ENCODE measurements around the gene MYO1H.

Gene MYO1H

DNA sequence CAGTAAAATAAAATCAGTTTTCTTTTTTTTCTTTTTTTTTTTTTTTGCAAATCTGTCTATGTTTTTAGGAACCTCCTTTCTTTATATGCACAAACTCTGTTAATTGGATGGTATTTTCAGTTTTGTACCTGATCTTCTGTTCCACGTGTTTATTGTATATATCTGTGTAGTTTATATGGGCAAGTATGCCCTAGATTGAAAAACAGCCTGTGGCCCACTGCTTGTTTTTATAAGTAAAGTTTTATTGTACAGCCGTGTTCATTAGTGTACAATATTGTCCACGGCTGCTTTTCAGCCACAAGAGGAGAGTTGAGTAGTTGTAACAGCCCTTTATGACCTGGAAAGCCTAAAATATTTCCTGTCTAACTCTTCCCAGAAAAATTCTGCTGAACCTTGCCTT lies 18.7 kb upstream of the MYO1H start:
- Mint-ChIP-seq H3K27me3 (no peaks in the 10 kb centered on the region), H3K27ac (no peak overlapping the region), H3K4me3 (no peak overlapping the region), H3K9me3 (no peaks in the 10 kb centered on the region), H3K4me1 (ENCODE audit: low read depth) (no peaks in the 10 kb centered on the region), H3K36me3 (ENCODE audit: low read depth) (no peaks in the 10 kb centered on the region)
- intact Hi-C loops (cut with micrococcal nuclease) = no loop called here

DNA sequence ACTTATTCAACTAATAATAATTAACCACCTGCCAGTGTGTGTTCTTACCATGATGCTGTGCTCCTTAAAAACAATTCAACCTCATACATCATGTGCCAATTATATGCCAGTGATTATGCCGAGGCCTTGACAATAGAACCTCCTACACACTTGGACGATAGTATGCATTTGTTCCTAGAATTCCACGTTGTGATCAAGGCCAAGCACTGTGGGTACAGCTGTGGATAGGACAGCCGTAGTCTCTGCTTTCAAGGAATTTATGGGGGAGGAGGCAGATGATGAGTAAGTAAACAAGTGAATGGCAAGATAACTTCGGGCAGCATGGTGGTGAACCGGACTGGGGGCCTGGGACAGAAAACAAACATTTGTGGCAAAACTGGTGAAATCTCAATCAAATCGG lies 18.0 kb upstream of the MYO1H start:
- Mint-ChIP-seq H3K4me1 (ENCODE audit: low read depth) (no peaks in the 10 kb centered on the region), H3K27me3 (no peaks in the 10 kb centered on the region), H3K27ac (no peak overlapping the region), H3K9me3 (no peaks in the 10 kb centered on the region), H3K36me3 (ENCODE audit: low read depth) (no peaks in the 10 kb centered on the region), H3K4me3 (no peak overlapping the region)
- intact Hi-C loops (cut with micrococcal nuclease) = no loop called here

DNA sequence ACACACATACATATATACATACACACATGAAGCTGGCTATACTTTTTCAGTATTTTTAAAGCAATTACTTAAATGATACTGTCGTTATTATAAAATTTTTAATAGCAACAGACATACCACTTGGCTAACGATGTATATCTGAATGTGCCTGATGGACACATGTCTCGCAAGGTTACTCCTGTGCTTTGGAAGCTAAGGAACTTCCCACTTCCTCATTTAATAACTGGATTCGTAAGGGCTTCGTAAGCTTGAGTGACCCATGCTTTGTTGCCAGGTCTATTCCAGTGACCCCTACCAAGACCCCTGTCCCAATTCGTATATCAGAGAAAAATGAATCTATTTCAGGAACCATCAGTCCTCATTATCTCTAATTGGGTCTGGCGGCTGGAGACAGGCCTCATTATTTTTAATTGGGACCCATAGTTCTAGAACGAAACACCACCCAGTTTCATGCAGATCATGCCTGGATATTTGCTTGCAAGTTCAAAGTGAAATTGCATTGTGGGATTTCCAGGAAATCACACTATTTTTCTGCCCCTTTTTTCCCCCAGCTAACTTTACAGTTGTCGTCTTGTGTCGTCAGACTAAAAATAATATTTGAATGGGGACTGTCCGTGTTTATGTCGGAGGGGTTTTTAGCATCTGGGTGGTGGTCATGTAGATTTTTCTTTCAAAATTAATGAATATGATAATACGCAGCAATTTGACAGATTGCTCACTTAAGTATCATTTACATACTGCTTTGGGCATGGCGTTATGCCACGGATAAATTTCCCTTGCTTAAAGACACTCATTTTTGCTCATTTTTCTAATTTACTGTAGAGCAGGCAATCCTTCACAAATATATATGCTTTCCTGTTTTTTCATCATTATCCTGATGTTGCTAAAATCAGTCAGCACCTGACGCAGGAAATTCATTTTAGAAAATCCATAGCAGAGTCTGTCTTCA lies 17.1 kb upstream of the MYO1H start:
- Mint-ChIP-seq H3K27me3 (no peaks in the 10 kb centered on the region), H3K36me3 (ENCODE audit: low read depth) (no peaks in the 10 kb centered on the region), H3K9me3 (no peaks in the 10 kb centered on the region), H3K4me1 (ENCODE audit: low read depth) (no peaks in the 10 kb centered on the region), H3K4me3 (no peak overlapping the region), H3K27ac (no peak overlapping the region)
- intact Hi-C loops (cut with micrococcal nuclease) = no loop called here

DNA sequence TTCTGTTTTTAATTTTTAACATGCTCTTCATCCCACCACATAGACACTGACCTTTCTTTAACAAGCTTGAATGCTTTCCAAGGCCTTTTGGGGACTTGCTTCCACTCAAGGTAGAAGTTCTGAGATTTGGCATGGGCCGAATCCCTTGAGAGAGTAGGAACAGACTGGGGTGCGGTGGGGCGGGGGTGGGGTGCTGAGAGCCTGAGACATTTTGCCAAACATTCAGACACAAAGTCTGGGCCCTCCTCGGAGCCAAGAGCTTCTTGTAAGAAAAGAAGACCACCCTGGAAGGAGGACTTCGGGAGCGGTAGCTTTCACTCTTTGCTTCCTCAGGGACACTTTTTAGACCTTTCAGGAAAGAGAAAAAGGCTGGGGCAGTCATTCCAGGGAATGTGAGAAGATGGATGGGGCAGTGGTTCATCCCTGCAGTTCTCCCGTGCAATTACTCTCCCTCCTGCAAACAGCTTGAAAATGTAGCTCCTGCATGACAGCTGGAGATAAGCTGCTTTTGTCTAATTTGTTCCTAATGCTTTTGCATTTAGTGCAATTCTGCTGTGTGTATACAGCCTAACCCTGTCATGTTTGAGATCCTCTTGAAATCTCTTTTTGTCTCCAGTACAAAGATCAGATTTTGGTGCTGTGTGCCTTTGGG lies 16.3 kb upstream of the MYO1H start:
- H3K27ac Mint-ChIP-seq = no peak overlapping the region
- H3K9me3 Mint-ChIP-seq = no peaks in the 10 kb centered on the region
- H3K36me3 Mint-ChIP-seq (ENCODE audit: low read depth) = no peaks in the 10 kb centered on the region
- no peaks in the 10 kb centered on the region for H3K4me1 Mint-ChIP-seq (ENCODE audit: low read depth)
- intact Hi-C loops (cut with micrococcal nuclease) = no loop called here
- H3K4me3 Mint-ChIP-seq = no peak overlapping the region
- H3K27me3 Mint-ChIP-seq = peaks cover 2% of the 10 kb centered on the region

DNA sequence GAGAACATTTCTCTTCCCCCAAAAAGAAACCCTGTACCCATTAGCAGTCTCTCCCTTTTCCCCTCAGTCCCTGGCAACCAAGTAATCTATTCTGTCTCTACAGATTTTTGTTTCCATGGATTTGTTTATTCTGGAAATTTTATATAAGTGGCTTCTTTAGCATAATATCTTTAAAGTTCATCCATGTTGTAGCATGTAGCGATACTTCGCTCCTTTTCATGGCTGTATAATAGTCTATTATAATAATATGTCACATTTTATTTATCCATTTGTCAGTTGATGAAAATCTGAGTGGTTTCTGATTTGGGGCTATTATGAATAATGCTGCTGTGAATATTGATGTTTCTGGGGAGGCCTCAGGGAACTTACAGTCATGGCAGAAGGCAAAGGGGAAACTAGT lies 12.8 kb upstream of the MYO1H start:
- H3K27ac Mint-ChIP-seq = no peak overlapping the region
- no peaks in the 10 kb centered on the region for H3K4me1 Mint-ChIP-seq (ENCODE audit: low read depth)
- H3K9me3 Mint-ChIP-seq = no peaks in the 10 kb centered on the region
- peaks cover 7% of the 10 kb centered on the region for H3K27me3 Mint-ChIP-seq
- H3K4me3 Mint-ChIP-seq = no peak overlapping the region
- intact Hi-C loops (cut with micrococcal nuclease) = no loop called here
- no peaks in the 10 kb centered on the region for H3K36me3 Mint-ChIP-seq (ENCODE audit: low read depth)

DNA sequence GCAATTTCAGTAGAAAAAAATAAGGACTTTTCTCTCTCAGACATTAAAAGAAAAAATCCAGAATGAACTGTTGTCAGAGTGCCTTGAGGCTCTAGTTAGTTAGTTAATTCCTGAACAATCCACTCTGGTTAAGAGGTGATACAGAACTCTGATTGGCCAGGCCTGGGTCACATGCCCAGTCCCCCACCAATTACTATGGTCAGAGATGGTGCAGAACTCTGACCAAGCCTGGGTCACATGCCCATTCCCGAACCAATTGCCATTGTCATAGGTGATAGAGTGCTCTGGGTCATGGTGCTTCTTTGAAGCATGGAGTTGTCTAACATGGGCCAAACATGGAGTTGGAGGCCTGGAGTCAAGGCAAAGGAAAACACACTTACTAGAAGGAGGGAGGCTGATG lies 11.1 kb upstream of the MYO1H start:
- Mint-ChIP-seq H3K4me3 (no peak overlapping the region), H3K4me1 (ENCODE audit: low read depth) (no peaks in the 10 kb centered on the region), H3K27ac (no peak overlapping the region), H3K36me3 (ENCODE audit: low read depth) (no peaks in the 10 kb centered on the region), H3K9me3 (no peaks in the 10 kb centered on the region), H3K27me3 (peaks cover 7% of the 10 kb centered on the region)
- intact Hi-C loops (cut with micrococcal nuclease) = no loop called here

DNA sequence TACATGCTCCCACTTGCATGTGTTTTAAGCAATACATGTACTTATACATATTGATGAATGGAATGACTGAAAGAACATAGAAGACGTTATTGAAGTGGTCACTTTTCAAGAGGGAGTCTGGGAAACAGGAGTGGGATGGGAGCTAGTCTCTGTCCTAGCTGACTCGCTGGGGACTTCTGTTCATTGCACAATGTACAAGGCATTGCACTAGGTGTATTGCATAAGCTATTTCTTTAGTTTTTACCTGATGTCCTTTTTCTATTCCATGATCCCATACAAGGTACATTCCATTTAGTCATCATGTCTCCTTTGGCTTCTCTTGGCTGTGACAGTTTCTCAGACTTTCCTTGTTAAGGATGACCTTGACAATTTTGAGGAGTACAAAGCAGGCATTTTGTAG lies 4.0 kb upstream of the MYO1H start:
- H3K27me3 Mint-ChIP-seq = peaks cover 7% of the 10 kb centered on the region
- no peaks in the 10 kb centered on the region for H3K36me3 Mint-ChIP-seq (ENCODE audit: low read depth)
- H3K9me3 Mint-ChIP-seq = no peaks in the 10 kb centered on the region
- no peaks in the 10 kb centered on the region for H3K4me1 Mint-ChIP-seq (ENCODE audit: low read depth)
- intact Hi-C loops (cut with micrococcal nuclease) = no loop called here
- no peak overlapping the region for H3K27ac Mint-ChIP-seq
- no peak overlapping the region for H3K4me3 Mint-ChIP-seq

DNA sequence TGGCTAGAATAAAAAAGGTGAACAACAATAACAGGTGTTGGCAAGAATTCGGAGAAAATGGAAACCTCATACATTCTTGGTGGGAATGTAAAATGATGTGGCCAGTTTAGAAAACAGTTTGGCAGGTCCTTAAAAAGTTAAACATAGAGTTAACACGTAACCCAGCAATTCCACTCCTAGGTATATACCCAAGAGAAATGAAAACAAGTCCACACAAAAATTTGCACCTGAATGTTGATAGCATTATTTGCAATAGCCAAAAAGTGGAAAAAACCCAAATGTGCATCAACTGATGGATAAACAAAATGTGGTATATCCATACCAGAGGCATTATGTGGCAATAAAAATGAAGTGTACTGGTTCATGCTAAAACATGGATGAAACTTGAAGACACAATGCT lies 2.3 kb upstream of the MYO1H start:
- intact Hi-C loops (cut with micrococcal nuclease) = no loop called here
- Mint-ChIP-seq H3K27ac (no peak overlapping the region), H3K9me3 (no peaks in the 10 kb centered on the region), H3K36me3 (ENCODE audit: low read depth) (no peaks in the 10 kb centered on the region), H3K4me3 (no peak overlapping the region), H3K27me3 (peaks cover 2% of the 10 kb centered on the region), H3K4me1 (ENCODE audit: low read depth) (no peaks in the 10 kb centered on the region)

DNA sequence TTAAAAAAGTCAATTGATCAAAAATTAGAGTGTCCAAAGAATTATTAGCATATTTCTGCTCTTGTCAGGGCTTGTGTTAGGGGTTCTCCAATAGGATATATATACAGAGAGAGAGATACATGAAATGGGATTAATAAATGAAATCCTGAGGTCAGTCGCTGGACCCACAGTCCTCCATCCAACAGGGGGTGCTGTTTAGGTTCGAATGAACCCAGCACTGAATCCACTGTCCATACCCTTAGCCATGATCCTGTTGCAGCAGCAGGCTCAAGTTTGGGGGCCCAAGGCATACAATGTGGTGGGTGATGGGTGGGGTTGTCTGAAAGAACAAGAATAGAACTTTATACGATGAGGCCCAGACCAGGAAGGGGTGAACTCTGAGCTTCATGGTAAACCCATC lies 780 bp upstream of the MYO1H start:
- Mint-ChIP-seq H3K36me3 (ENCODE audit: low read depth) (no peaks in the 10 kb centered on the region), H3K9me3 (no peaks in the 10 kb centered on the region), H3K27ac (no peak overlapping the region), H3K27me3 (peaks cover 2% of the 10 kb centered on the region), H3K4me1 (ENCODE audit: low read depth) (no peaks in the 10 kb centered on the region), H3K4me3 (no peak overlapping the region)
- intact Hi-C loops (cut with micrococcal nuclease) = no loop called here

DNA sequence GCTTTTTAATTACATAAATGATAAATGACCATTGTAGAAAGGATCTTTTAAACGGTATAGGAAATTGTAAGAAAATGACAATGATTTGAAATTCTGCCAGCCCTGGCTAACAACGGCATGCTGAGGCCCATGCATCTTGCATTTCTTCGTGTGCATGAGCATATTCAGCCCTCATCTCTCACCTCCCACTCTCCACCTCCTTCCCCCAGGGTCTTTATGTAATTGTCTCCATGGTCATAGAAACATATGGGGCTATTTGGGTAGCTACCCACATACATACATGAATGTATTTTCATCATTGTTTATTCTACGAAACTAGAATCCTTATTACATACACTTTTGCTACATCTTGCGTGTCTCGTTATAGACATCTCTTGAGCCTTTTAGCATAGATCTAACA lies 4.5 kb downstream of the MYO1H start:
- Mint-ChIP-seq H3K4me3 (no peak overlapping the region), H3K27me3 (peaks cover 11% of the 10 kb centered on the region), H3K27ac (no peak overlapping the region), H3K36me3 (ENCODE audit: low read depth) (no peaks in the 10 kb centered on the region), H3K4me1 (ENCODE audit: low read depth) (no peaks in the 10 kb centered on the region), H3K9me3 (no peaks in the 10 kb centered on the region)
- intact Hi-C loops (cut with micrococcal nuclease) = no loop called here

DNA sequence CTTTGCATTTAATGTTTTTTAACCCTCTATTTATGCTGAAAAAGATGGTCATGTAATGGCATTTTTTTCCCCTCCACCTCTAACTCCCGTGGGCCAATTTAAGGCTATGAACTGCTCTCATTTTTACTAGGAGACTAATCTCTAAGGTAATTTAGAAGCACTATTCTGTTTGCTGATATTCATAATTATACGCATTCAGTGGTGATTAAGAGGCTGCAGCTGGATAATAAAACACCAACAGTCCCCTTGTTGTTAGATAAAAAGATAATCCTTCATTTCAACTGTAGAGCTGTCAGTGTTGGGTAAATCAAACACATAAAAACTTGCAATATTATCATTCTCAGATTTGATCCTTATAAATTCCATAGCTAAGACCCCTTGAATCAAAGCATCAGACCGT lies 8.9 kb downstream of the MYO1H start:
- H3K9me3 Mint-ChIP-seq = no peaks in the 10 kb centered on the region
- peaks cover 19% of the 10 kb centered on the region for H3K27me3 Mint-ChIP-seq
- no peaks in the 10 kb centered on the region for H3K36me3 Mint-ChIP-seq (ENCODE audit: low read depth)
- intact Hi-C loops (cut with micrococcal nuclease) = no loop called here
- H3K4me1 Mint-ChIP-seq (ENCODE audit: low read depth) = no peaks in the 10 kb centered on the region
- H3K27ac Mint-ChIP-seq = no peak overlapping the region
- no peak overlapping the region for H3K4me3 Mint-ChIP-seq

DNA sequence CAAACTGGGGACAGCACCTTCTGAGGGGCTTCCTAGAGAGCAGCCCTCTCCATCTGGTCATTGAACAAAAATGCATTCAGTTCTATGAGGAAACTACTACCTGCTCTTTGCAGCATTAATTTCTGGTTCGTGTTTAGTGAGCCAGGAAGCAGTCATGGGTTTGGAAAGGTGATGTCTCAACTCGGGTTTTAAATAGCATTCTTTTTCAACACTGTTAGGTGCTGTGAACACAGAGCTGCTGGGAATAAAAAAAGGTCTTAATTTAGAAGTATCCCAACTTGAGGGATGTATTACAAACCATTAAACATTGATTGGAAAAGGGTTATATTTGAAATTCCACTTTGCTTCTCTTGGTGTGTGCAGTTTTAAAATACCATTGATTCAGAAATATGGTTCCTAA lies 9.3 kb downstream of the MYO1H start:
- H3K4me3 Mint-ChIP-seq = no peak overlapping the region
- no peak overlapping the region for H3K27ac Mint-ChIP-seq
- no peaks in the 10 kb centered on the region for H3K4me1 Mint-ChIP-seq (ENCODE audit: low read depth)
- intact Hi-C loops (cut with micrococcal nuclease) = no loop called here
- no peaks in the 10 kb centered on the region for H3K9me3 Mint-ChIP-seq
- H3K27me3 Mint-ChIP-seq = peaks cover 19% of the 10 kb centered on the region
- H3K36me3 Mint-ChIP-seq (ENCODE audit: low read depth) = no peaks in the 10 kb centered on the region

DNA sequence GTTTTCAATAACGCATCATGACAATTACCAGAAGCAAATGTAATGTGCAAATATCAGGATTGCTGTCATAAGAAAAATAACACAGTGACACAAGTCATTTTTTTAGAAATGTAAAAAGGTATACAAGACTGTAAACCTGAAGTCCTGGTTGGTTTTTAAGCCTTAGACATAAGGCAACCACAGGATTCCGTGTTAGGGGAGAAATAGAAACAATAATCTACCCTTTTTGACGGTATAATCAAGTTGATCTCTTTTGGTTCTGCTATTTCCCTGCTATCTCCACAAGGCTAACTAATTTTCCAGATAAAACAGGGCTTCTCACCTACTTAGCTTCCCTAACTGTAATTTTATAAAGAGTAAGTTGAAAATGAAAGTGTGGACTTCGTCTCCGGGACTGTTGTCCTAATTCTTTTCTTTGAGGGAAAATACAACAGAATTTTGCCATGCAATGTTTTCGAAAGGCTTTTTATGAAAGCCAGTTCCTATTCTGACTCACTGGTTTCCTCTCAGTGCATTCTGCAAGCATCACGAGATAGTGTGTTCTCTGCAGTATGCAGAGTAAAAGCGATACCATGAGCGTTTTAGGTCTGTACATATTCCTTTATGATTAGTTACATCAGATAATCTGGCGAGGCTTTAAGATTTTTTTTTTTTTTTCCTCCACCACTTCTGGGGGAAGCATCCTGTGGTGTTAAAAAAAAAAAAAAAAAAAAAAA lies 10.6 kb downstream of the MYO1H start:
- Mint-ChIP-seq H3K4me3 (no peak overlapping the region), H3K4me1 (ENCODE audit: low read depth) (no peaks in the 10 kb centered on the region), H3K9me3 (no peaks in the 10 kb centered on the region), H3K27me3 (peaks cover 19% of the 10 kb centered on the region), H3K36me3 (ENCODE audit: low read depth) (no peaks in the 10 kb centered on the region), H3K27ac (no peak overlapping the region)
- intact Hi-C loops (cut with micrococcal nuclease) = no loop called here

DNA sequence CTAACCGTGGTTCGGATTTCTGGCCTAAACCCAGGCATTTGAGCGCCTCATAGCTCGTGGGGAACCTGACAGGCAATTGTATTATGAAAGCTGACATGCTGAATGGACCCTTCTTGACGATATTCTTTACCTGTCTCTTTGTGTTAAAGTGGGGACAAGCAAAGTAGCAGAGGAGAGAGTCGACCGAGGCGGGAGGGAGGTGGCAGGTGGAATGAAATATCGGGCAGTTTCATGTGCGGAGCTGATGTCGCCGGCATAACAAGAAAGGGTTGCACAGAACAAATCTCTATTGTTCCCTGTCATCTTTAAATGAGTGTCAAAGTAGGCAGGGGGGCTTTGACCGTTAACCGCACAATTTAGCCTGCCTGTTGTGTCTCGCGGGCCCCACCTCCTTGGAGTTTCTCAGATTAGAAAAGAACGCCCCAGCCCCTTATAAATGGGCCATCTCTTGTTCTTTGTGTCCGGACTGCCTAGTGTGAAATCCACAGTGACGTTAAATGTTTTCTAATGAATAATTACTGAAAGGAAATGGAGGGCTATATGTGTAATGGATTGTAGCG lies 11.5 kb downstream of the MYO1H start:
- no peaks in the 10 kb centered on the region for H3K4me1 Mint-ChIP-seq (ENCODE audit: low read depth)
- no peaks in the 10 kb centered on the region for H3K9me3 Mint-ChIP-seq
- peaks cover 18% of the 10 kb centered on the region for H3K27me3 Mint-ChIP-seq
- intact Hi-C loops (cut with micrococcal nuclease) = no loop called here
- H3K27ac Mint-ChIP-seq = no peak overlapping the region
- H3K36me3 Mint-ChIP-seq (ENCODE audit: low read depth) = no peaks in the 10 kb centered on the region
- no peak overlapping the region for H3K4me3 Mint-ChIP-seq
